ENCODE results near the gene ADAM22. TPM values are rescaled to one million over a fixed set of nuclear protein-coding genes. Genes with fewer than 3 reads are reported as not detected.

The ADAM22 gene
- polyA plus RNA-seq, 1 of the 3 experiments (the other 2 are of a cell fraction): 3.0 TPM

DNA sequence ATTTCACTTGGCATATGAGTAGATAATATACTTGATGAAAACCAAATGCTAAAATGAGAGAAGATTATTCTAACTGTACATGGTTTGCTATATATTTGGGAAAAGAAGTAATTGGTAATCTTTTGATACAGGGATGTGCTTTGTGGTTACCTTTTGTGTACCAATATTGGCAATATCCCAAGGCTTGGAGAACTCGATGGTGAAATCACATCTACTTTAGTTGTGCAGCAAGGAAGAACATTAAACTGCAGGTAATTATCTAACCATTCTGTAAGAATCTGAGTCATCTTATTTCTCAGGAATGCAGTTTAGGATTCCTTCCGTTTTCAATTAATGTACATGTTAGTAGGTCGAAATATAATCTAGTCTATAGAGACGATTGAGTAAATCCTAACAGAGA, 221.7 kb downstream of the ADAM22 start:
- Histone ChIP-seq H3K36me3 (replicated peaks in 1 of 2; ENCODE audit: control insufficient read depth in 1 of 2, insufficient read depth in 2 of 2, low read length in 1 of 2) (peaks cover 0 to 18% of the 10 kb centered on the region in 2 experiments), H3K79me2 (ENCODE audit: insufficient read depth) (no peaks in the 10 kb centered on the region), H4K20me1 (ENCODE audit: insufficient read depth) (no peaks in the 10 kb centered on the region), H2AFZ (ENCODE audit: low read depth) (no peak overlapping the region), H3F3A (replicated peaks; ENCODE audit: insufficient read depth) (no peaks in the 10 kb centered on the region), H3K4me2 (no peak overlapping the region), H3K27ac (ENCODE audit: low read depth in 2 of 2, low read length in 1 of 2) (no peak overlapping the region), H3K9ac (no peak overlapping the region), H3K27me3 (ENCODE audit: insufficient read depth) (no peaks in the 10 kb centered on the region), H3K4me3 (ENCODE audit: low read depth in 2 of 2, low read length in 1 of 2) (no peak overlapping the region), H3K9me3 (no peaks in the 10 kb centered on the region), H3K4me1 (ENCODE audit: control insufficient read depth in 1 of 2, insufficient read depth in 2 of 2, low read depth in 1 of 2, low read length in 1 of 2) (peaks cover 0 to 3% of the 10 kb centered on the region in 2 experiments; a peak in 1 of 4 replicates), H3K9me2 (no peaks in the 10 kb centered on the region)
- no peak for DNase-seq
- POLR2A ChIA-PET: no interaction called here
- 64% methylated on average over 4 of the region's 4 CpGs for WGBS (ENCODE audit: low lambda C conversion rate)
- CTCF ChIA-PET: interaction anchor here (1.3 kb wide), 1 partner anchor 14 kb away, joined by 4 read pairs; no protein-coding TSS in a partner anchor
- TF ChIP-seq NRF1 (IDR thresholded peaks at IDR 0.05; ENCODE audit: low read depth, low read length) (no peak), TAF1 (IDR thresholded peaks at IDR 0.05; ENCODE audit: borderline replicate concordance, low read depth, low read length) (no peak), CHD2 (IDR thresholded peaks at IDR 0.05; ENCODE audit: low read length, partially characterized antibody) (no peak), FOXM1 (IDR thresholded peaks at IDR 0.05; ENCODE audit: low read depth) (no peak), JUND (IDR thresholded peaks at IDR 0.05) (no peak), FOXJ3 (CRISPR knock-in tag; IDR thresholded peaks at IDR 0.05) (no peak), YY1 (IDR thresholded peaks at IDR 0.05; ENCODE audit: low read depth) (no peak), POLR2AphosphoS5 (IDR thresholded peaks at IDR 0.05; ENCODE audit: low read depth, low read length) (no peak), RXRA (IDR thresholded peaks at IDR 0.05; ENCODE audit: borderline replicate concordance, low read depth) (no peak), ELF1 (IDR thresholded peaks at IDR 0.05) (no peak), SIN3A (IDR thresholded peaks at IDR 0.05; ENCODE audit: borderline replicate concordance, low read depth, low read length) (no peak), GABPA (IDR thresholded peaks at IDR 0.05; ENCODE audit: low read depth) (no peak), MEF2A (IDR thresholded peaks at IDR 0.05; ENCODE audit: borderline replicate concordance, low read depth) (no peak), RFX5 (IDR thresholded peaks at IDR 0.05; ENCODE audit: low read length) (no peak), RAD21 (IDR thresholded peaks at IDR 0.05; ENCODE audit: low read length) (no peak), TCF12 (IDR thresholded peaks at IDR 0.05) (no peak), FOSL2 (IDR thresholded peaks at IDR 0.05; ENCODE audit: borderline replicate concordance, low read depth) (no peak)
- TF ChIP-seq, protein P1, sequence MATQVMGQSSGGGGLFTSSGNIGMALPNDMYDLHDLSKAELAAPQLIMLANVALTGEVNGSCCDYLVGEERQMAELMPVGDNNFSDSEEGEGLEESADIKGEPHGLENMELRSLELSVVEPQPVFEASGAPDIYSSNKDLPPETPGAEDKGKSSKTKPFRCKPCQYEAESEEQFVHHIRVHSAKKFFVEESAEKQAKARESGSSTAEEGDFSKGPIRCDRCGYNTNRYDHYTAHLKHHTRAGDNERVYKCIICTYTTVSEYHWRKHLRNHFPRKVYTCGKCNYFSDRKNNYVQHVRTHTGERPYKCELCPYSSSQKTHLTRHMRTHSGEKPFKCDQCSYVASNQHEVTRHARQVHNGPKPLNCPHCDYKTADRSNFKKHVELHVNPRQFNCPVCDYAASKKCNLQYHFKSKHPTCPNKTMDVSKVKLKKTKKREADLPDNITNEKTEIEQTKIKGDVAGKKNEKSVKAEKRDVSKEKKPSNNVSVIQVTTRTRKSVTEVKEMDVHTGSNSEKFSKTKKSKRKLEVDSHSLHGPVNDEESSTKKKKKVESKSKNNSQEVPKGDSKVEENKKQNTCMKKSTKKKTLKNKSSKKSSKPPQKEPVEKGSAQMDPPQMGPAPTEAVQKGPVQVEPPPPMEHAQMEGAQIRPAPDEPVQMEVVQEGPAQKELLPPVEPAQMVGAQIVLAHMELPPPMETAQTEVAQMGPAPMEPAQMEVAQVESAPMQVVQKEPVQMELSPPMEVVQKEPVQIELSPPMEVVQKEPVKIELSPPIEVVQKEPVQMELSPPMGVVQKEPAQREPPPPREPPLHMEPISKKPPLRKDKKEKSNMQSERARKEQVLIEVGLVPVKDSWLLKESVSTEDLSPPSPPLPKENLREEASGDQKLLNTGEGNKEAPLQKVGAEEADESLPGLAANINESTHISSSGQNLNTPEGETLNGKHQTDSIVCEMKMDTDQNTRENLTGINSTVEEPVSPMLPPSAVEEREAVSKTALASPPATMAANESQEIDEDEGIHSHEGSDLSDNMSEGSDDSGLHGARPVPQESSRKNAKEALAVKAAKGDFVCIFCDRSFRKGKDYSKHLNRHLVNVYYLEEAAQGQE (IDR thresholded peaks at IDR 0.05; ENCODE audit: low read depth, low read length): no peak
- TF ChIP-seq, protein P2, sequence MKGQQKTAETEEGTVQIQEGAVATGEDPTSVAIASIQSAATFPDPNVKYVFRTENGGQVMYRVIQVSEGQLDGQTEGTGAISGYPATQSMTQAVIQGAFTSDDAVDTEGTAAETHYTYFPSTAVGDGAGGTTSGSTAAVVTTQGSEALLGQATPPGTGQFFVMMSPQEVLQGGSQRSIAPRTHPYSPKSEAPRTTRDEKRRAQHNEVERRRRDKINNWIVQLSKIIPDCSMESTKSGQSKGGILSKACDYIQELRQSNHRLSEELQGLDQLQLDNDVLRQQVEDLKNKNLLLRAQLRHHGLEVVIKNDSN (IDR thresholded peaks at IDR 0.05; ENCODE audit: borderline replicate concordance, low read depth): no peak

Data from SK-N-SH (cell line).